DMS53 (cell line): ENCODE data around the gene CNDP2.
"Not testable (repeated sequence)": the region's sequence is repeated elsewhere in the genome, so short reads cannot be mapped to it uniquely, and the experiment has no call there.

Experiments used
- DNase-seq: peaks from one replicate; lab custom pipeline; 2025; lab: John Stamatoyannopoulos, UW

CNDP2 gene

GRCh38 chr18:74500372-74500771, 4.2 kb downstream of the CNDP2 start:
- DNase-seq = no peak

- DNase-seq = not testable (repeated sequence)
Observed at GRCh38 chr18:74500774-74501173, 4.6 kb downstream of the CNDP2 start.

GRCh38 chr18:74501386-74501785, 5.2 kb downstream of the CNDP2 start:
- DNase-seq = no peak

- no peak for DNase-seq
Observed at GRCh38 chr18:74503137-74503536, 7.0 kb downstream of the CNDP2 start.

GRCh38 chr18:74505776-74506175, 9.6 kb downstream of the CNDP2 start:
- DNase-seq = no peak

- DNase-seq = no peak
Observed at GRCh38 chr18:74506448-74507084, 10.4 kb downstream of the CNDP2 start.

- DNase-seq = no peak
Observed at GRCh38 chr18:74507097-74507881, 11.1 kb downstream of the CNDP2 start.

GRCh38 chr18:74507927-74508326, 11.8 kb downstream of the CNDP2 start:
- no peak for DNase-seq

GRCh38 chr18:74508366-74508765, 12.2 kb downstream of the CNDP2 start:
- DNase-seq = no peak

- no peak for DNase-seq
Observed at GRCh38 chr18:74508821-74509225, 12.7 kb downstream of the CNDP2 start.

GRCh38 chr18:74509856-74510769, 13.9 kb downstream of the CNDP2 start:
- DNase-seq = no peak

GRCh38 chr18:74510770-74511095, 14.6 kb downstream of the CNDP2 start:
- no peak for DNase-seq

GRCh38 chr18:74511823-74512222, 15.7 kb downstream of the CNDP2 start:
- no peak for DNase-seq

- DNase-seq = no peak
Observed at GRCh38 chr18:74512321-74513053, 16.3 kb downstream of the CNDP2 start.

GRCh38 chr18:74513149-74513882, 17.2 kb downstream of the CNDP2 start:
- no peak for DNase-seq

GRCh38 chr18:74513883-74514205, 17.7 kb downstream of the CNDP2 start:
- no peak for DNase-seq

- no peak for DNase-seq
Observed at GRCh38 chr18:74514860-74515495, 18.8 kb downstream of the CNDP2 start.

- DNase-seq = peak; percentile 44
Observed at GRCh38 chr18:74515620-74516231, 19.6 kb downstream of the CNDP2 start.

GRCh38 chr18:74516271-74517235, 20.4 kb downstream of the CNDP2 start:
- no peak for DNase-seq
